Stimulated activated CD8-positive, alpha-beta memory T cell treated with anti-CD3 and anti-CD28 coated beads, Interleukin-2, amount 100 ng/mL, for 1 hour (primary cell): ENCODE measurements around the gene GPR137C.
A peak's percentile ranks its signal among the peaks of the same experiment; 100 is the strongest.

Source experiments
- DNase-seq, 2 donors: peaks; one replicate each; pipeline ENCODE4 v3.0.0-alpha.2; 2020; ENCODE audit warnings: low read depth in 2 of 2

GPR137C gene, protein sequence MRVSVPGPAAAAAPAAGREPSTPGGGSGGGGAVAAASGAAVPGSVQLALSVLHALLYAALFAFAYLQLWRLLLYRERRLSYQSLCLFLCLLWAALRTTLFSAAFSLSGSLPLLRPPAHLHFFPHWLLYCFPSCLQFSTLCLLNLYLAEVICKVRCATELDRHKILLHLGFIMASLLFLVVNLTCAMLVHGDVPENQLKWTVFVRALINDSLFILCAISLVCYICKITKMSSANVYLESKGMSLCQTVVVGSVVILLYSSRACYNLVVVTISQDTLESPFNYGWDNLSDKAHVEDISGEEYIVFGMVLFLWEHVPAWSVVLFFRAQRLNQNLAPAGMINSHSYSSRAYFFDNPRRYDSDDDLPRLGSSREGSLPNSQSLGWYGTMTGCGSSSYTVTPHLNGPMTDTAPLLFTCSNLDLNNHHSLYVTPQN

GRCh38 chr14:52552063-52552988, at the start of gene GPR137C, which contains the start of gene TXNDC16:
GPR137C (plus strand) TSS chr14:52552836; CDS start chr14:52553148, 312 bp downstream.
TXNDC16 (minus strand) TSS chr14:52552505; CDS start chr14:52543557, 8,948 bp downstream.
- peak; percentile 98 to 99 for DNase-seq

GRCh38 chr14:52513249-52513648, 39.4 kb upstream of the GPR137C start:
- no peak for DNase-seq

GRCh38 chr14:52514046-52514811, 38.4 kb upstream of the GPR137C start:
- DNase-seq: no peak

GRCh38 chr14:52522033-52522432, 30.6 kb upstream of the GPR137C start:
- no peak for DNase-seq

- DNase-seq: no peak
Observed at GRCh38 chr14:52522581-52523345, 29.9 kb upstream of the GPR137C start.

DNA sequence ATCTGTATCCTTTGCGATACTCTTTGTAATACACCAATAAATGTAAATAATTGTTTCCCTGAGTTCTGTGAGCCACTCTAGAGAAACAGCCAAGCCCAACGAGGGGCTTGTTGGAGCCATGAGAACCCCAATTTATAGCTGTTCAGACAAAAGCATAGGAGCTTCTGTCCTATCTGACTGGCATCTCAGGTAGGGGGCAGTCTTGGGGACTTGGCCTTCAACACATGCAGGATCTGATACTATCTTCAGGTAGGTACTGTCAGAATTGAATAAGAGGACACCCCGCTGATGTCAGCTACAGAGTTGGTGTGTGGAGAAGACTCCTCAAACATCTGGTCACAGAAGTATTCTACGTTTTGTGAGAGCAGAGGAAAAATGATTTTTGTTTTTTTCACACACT, 25.6 kb upstream of the GPR137C start:
- no peak for DNase-seq

DNA sequence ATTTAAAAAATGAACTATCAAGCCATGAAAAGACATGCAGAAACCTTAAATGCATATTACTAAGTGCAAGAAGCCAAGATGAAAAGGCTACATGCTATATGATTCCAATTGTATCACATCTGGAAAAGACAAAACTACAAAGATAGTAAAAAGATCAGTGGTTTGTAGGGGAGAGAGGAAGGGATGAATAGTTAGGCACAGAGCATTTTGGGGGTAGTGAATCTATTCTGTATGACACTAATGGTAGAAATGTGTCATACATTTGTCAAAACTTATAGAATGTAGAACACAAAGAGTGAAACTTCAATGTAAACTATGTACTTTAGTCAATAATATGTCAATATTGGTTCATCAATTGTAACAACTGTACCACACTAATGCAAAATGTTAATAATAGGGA, 21.2 kb upstream of the GPR137C start:
- DNase-seq: no peak

DNA sequence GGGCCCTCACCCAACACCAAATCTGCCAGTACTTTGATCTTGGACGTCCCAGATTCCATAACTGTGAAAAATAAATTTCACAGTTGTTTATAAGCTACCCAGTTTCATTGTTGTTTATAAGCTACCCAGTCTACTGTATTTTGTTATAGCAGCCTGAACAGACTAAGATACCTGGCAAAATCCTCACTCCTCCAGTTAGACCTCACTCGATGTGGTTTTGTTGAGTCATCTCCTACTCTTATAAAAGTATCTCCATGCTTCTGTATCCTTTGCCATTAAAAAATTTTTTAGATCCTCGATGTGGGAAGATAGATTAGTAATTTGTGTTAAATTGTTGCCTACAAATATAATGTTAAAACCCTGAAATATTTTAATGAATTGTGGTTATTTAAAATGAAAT, 16.4 kb upstream of the GPR137C start:
- DNase-seq: no peak

DNA sequence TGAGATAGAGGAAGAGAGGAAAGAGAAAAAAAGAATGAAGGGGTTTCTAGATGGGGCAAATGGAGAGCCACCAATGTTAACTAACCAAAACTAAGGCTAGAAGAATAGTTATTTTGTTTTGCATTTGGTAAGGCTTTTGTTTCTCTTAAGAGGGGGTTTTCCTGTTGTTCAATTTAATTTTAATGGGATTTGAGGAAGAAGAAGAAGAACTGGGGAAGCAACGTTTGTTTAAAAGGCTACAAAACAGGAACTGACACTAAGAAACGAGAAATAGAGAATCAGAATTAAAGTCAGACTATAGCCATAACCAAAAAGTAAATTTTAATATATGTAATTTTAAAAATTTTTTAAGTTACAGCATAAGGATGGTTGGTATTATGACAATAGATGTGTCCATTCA, 14.0 kb upstream of the GPR137C start:
- DNase-seq: no peak

- DNase-seq: no peak
Observed at GRCh38 chr14:52545584-52546317, 6.9 kb upstream of the GPR137C start.

GRCh38 chr14:52546318-52546670, 6.3 kb upstream of the GPR137C start:
- DNase-seq: no peak

DNA sequence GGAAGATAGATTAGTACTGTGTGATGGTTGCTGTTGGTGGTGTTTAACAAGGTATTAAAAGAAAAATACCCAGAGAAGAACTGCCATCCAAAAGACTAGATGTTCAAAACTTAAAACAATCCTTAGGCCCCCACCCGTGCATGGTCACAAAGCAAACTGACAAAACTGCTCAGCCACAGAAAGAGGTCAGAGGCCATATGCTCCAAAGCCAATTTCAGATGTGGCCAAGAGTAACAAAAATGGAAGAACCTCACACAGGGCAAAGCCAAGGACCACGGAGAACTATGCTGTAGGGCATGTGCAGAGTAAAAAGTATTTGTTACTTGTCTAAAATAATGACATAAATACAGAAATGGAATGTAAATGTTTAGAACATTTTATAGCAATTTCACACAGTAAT, 5.6 kb upstream of the GPR137C start:
- no peak for DNase-seq

- DNase-seq: no peak
Observed at GRCh38 chr14:52547526-52547925, 5.1 kb upstream of the GPR137C start.

DNA sequence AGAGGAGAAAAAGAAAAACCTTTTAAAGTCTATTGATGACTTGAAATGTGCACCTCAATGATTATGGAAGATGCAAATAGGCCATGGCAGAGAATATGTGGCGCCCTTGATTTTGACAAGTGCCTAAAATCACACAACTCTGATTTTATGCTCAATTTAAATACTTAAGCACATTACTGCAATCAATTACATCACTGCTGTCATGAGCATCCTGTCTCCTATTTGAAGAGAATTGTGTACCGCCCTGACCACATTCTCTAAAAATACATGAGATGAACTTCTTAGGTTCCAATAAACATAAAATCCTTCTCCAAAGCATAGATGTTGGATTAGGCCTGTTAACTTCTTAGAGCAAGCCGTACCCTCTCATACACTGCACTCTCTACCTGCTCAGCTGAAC, 2.0 kb upstream of the GPR137C start:
- DNase-seq: no peak

DNA sequence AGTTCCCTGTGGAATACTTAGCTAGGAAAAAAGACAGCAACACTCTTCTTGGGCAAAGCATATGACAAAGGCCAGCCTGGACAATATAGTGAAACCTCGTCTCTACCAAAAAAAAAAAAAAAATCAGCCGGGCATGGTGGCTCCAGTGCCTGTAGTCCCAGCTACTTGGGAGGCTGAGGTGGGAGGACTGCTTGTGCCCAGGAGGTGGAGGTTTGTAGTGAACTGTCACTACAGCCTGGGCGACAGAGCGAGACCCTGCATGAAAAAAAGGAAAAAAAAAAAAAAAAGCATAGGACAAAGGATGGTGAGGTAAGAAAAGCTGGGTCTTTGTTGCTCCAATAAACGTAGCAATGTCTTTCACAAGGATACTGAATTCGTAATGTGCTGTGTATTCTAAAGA, 1.4 kb upstream of the GPR137C start:
- no peak for DNase-seq

DNA sequence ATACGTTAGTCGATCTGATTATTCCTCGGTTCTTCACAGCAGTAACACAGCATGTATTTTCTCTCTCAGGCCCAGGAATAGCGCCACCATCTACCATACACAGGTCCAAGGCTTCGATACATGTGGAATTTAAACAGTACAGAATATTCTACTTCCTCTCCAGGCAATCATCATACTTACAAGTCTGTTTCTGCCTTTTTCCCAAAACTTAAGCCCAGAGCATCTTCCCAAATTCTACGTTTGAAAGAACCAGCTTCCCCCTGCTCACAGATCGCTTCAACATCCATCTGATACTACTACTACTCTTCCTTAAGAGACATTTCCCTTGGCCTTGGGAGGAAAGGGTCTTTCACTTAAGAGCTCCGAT, 957 bp upstream of the GPR137C start:
- DNase-seq: no peak

- DNase-seq: no peak
Observed at GRCh38 chr14:52553002-52553670, 500 bp downstream of the GPR137C start.

GRCh38 chr14:52553671-52554575, 1.3 kb downstream of the GPR137C start:
- DNase-seq: peak; percentile 60 to 68

DNA sequence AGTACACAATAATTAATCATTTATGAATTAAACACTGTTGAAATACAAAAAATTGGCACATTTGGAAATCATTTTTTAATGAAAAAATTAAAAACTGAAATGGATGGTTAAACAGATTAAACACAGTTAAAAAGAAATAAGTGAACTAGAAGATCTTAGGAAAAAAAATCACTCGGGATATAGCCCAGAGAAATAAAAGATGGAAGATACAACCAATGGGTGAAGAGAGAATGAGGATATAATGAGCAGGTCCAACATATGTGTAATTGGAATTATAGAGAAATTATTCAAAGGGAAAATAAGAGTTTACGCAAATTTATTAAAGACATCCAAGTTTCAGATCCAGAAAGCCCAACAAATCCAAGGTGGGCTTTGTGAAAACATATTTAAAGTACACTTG, 6.1 kb downstream of the GPR137C start:
- DNase-seq: no peak
